ENCODE data around the gene ZBTB7C.

Gene ZBTB7C

DNA sequence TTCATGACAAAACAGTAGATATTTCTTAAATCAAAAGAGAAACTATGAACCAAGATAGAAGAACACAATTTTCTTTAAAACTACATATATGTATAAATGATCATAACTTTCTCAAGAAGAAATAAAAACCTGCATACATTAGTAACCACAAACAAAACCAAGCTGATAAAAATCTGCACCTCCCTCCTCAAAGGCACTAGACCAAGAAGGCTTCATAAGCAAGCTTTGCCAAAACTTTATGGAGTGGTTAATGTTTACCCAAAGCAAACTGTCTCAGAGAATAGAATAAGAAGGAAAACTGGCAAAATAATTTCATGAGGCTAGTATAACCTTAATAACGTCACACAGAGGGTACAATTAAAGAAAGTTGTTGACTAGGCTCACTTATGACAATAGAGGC lies 138.3 kb downstream of the ZBTB7C start:
- Histone ChIP-seq H3K36me3 (no peaks in the 10 kb centered on the region), H3K9me3 (no peaks in the 10 kb centered on the region), H3K27me3 (no peaks in the 10 kb centered on the region), H3K4me3 (no peak overlapping the region), H3K4me1 (no peaks in the 10 kb centered on the region), H4K20me1 (no peaks in the 10 kb centered on the region), H3K4me2 (no peak overlapping the region), H3K9ac (no peak overlapping the region), H3K27ac (no peak overlapping the region)
- no peak for TF ChIP-seq Cebpa-rat (IDR thresholded peaks at IDR 0.05)

DNA sequence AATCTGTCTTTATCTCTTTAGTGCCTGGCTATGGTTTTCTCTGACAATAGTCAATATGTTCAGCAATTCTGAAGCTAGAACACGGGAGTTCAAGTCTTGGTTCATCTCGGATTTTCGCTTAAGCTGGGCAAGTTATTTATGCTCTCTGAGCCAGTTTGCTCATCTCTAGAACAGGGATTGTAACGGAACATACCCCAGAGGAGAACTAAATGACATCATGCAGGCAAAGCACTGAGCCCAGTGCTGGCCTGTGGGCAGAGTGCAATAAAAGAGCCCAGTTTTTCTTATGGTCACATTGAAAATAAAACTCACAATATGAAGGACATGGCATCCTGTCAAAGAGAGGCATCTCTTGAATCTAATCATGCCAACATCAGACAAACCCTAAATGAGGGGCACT lies 143.9 kb downstream of the ZBTB7C start:
- no peaks in the 10 kb centered on the region for H3K9me3 ChIP-seq
- H3K27ac ChIP-seq: no peak overlapping the region
- no peak overlapping the region for H3K4me3 ChIP-seq
- no peak for TF ChIP-seq Cebpa-rat (IDR thresholded peaks at IDR 0.05)
- no peak overlapping the region for H3K4me2 ChIP-seq
- H3K9ac ChIP-seq: no peak overlapping the region
- no peaks in the 10 kb centered on the region for H4K20me1 ChIP-seq
- H3K4me1 ChIP-seq: no peaks in the 10 kb centered on the region
- H3K27me3 ChIP-seq: no peaks in the 10 kb centered on the region
- no peaks in the 10 kb centered on the region for H3K36me3 ChIP-seq

DNA sequence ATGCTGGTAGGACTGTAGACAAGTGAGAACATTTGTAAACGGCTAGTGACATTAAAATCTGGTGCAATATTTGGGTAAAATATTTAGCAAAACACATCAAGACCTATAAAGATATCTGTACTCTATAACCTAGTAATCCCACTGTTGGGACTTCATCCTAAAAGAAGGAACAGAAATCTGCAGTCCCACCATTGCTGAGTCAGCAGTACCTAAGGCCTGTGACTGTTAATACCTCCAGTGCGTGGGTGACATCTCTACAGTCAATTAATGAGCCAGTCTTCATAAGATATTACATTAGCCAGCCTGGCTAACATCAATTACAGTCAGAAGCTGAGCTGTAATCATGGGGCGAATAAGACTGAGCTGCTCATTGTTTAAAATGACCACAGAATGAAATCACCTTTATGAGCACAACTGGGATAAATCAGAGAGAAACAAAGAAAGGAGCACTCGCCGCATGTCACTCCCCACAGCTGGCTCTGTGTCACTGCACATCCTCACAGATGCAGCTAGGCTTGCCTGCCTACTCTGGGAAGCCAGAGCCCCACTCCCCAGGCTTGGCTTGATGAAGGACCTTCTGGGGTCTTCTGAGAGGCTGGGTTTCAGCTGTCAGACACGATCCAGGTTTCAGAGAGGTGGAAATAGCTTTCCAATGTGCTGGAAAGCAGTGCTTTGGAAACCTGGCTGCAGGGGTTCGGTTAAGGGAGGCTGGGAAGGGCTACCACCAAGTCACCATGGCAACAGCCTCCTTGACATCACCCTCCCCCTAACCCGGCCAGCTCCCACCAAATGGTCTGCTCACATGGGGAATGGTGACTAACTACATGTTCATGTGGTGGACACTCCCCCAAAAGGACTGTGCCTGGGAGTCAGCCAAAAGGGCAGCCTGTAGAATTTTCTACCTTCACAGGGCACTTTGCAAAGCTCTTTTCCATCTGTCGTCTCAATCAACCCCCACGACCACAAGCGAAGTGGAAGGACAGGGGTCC lies 145.0 kb downstream of the ZBTB7C start:
- H3K4me1 ChIP-seq: no peaks in the 10 kb centered on the region
- H3K27ac ChIP-seq: no peak overlapping the region
- H3K9me3 ChIP-seq: no peaks in the 10 kb centered on the region
- H3K36me3 ChIP-seq: no peaks in the 10 kb centered on the region
- no peaks in the 10 kb centered on the region for H3K27me3 ChIP-seq
- H3K9ac ChIP-seq: no peak overlapping the region
- no peaks in the 10 kb centered on the region for H4K20me1 ChIP-seq
- H3K4me2 ChIP-seq: no peak overlapping the region
- no peak overlapping the region for H3K4me3 ChIP-seq
- no peak for TF ChIP-seq Cebpa-rat (IDR thresholded peaks at IDR 0.05)

DNA sequence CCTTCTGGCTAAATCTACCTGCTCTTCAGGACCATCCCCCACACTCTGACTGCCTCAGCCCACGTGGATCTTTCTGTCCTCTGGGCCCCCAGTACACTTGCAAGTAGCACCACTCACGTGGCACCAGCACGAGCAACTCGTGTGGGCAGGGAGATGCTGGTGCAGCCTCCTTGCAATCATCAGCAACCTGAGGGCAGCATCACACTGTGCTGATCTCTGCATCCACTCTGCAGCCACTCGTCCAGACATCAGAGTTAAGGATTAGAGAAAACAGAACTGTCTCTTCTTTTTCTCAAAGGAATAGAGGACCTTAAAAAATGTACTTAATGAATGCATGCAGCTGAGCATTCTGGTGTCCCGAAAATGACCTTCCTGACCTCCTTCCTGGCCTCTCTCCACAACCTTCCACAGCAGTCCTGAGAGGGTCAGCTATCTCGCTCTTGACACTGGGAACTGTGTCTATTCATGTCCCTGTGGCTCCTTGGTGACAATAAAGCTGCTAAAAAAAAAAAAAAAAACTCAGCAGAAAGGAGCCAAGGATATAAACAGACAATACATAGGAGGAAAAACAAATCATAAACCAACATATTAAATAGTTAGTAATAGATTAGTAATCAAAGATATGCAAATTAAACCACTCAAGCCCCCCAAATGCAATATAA lies 145.9 kb downstream of the ZBTB7C start:
- TF ChIP-seq Cebpa-rat (IDR thresholded peaks at IDR 0.05): no peak
- H3K36me3 ChIP-seq: no peaks in the 10 kb centered on the region
- H3K4me1 ChIP-seq: no peaks in the 10 kb centered on the region
- no peak overlapping the region for H3K4me2 ChIP-seq
- H3K27me3 ChIP-seq: no peaks in the 10 kb centered on the region
- no peak overlapping the region for H3K27ac ChIP-seq
- no peaks in the 10 kb centered on the region for H4K20me1 ChIP-seq
- H3K4me3 ChIP-seq: no peak overlapping the region
- no peaks in the 10 kb centered on the region for H3K9me3 ChIP-seq
- H3K9ac ChIP-seq: no peak overlapping the region

DNA sequence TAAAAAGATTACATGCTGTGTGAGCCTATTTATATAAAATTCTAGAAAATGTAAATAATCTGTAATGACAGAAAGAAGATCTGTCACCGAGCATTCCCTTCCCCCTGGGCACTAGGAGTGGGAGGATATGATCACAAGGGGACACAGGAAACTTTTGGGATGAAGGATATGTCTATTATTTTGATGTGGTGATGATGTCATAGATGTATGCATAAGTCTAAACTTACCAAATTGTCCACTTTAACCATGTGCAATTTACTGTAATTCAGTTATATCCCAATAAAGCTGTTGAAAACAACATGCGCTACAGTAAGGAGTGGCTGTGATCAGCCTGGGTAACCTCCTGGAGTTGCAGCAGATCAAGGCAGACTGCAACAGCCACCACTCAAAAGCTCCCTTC lies 148.9 kb downstream of the ZBTB7C start:
- H3K4me1 ChIP-seq: no peaks in the 10 kb centered on the region
- H4K20me1 ChIP-seq: no peaks in the 10 kb centered on the region
- no peaks in the 10 kb centered on the region for H3K27me3 ChIP-seq
- H3K9me3 ChIP-seq: no peaks in the 10 kb centered on the region
- H3K4me3 ChIP-seq: no peak overlapping the region
- no peaks in the 10 kb centered on the region for H3K36me3 ChIP-seq
- H3K27ac ChIP-seq: no peak overlapping the region
- no peak overlapping the region for H3K9ac ChIP-seq
- H3K4me2 ChIP-seq: no peak overlapping the region
- no peak for TF ChIP-seq Cebpa-rat (IDR thresholded peaks at IDR 0.05)

DNA sequence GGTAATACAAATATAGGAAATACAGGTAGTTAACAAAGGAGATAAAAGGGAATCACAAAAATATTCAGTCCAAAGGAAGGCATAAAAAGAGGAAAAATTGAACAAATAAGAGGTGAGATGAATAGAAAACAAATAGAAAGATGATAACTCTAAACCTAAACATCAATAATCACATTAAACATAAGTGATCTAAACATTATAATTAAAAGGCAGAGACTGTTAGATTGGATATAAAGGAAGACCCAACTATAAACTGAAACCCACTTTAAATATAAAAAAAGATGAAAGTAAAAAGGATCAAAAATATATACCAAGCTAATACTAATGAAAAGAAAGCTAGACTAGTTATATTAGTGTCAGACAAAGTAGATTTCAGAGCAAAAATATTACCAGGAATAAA lies 152.3 kb downstream of the ZBTB7C start:
- Histone ChIP-seq H3K4me3 (no peak overlapping the region), H3K9ac (no peak overlapping the region), H3K36me3 (no peaks in the 10 kb centered on the region), H4K20me1 (no peaks in the 10 kb centered on the region), H3K9me3 (peaks cover 12% of the 10 kb centered on the region; the same call in 1 of the 2 replicates), H3K27ac (no peak overlapping the region), H3K4me1 (no peaks in the 10 kb centered on the region), H3K4me2 (no peak overlapping the region), H3K27me3 (no peaks in the 10 kb centered on the region)
- TF ChIP-seq Cebpa-rat (IDR thresholded peaks at IDR 0.05): no peak

DNA sequence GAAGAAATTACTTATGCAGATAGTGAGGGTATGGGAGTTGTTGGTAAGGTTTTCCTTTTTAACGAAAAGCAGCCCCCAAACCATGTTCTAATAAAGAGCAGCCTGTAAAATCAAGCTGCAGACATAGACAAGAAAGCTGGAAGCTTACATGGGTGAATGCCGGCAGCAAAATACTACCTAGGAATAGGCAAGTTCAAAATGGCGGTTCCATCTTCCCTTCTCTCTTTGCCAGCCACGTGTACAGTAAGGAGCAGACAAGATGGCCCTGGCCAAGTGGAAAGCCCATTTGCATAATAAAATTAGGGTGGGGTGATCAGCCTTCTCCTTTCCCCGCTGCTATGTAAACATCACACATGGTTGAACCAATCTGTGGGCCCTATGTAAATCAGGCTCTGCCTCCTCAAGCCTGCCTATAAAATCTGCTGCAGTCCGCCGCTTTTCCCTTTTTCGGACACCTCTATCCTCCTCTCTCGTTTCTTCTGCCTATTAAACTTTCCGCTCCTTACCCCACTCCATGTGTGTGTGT lies 155.0 kb downstream of the ZBTB7C start:
- Histone ChIP-seq H3K27me3 (no peaks in the 10 kb centered on the region), H3K4me2 (no peak overlapping the region), H3K4me3 (no peak overlapping the region), H3K27ac (no peak overlapping the region), H3K4me1 (no peaks in the 10 kb centered on the region), H4K20me1 (no peaks in the 10 kb centered on the region), H3K9me3 (peaks cover 12% of the 10 kb centered on the region; the same call in 1 of the 2 replicates), H3K36me3 (no peaks in the 10 kb centered on the region), H3K9ac (no peak overlapping the region)
- TF ChIP-seq Cebpa-rat (IDR thresholded peaks at IDR 0.05): no peak

DNA sequence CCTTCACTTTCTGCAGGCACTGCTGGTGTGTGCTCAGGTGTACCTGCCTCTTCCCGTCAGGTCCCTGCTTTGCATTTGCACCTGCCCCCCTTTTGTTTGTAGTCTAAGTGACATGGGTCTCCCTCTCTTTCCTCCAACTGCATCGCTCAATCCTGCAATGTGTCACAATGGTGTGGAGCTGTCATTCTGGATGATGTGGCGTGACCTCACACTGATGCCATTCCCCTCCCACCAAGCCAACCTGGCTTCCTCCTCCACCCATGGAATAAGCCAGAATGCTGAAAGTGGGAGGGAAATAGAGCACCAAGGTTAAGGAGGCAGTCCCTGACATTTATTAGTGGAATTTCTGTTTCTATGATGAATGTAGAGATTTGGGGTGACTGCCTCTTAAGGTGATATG lies 156.7 kb downstream of the ZBTB7C start:
- H3K9me3 ChIP-seq: peaks cover 12% of the 10 kb centered on the region; the same call in 1 of the 2 replicates
- no peaks in the 10 kb centered on the region for H4K20me1 ChIP-seq
- H3K36me3 ChIP-seq: no peaks in the 10 kb centered on the region
- H3K4me3 ChIP-seq: no peak overlapping the region
- H3K27me3 ChIP-seq: no peaks in the 10 kb centered on the region
- no peak overlapping the region for H3K27ac ChIP-seq
- H3K4me1 ChIP-seq: no peaks in the 10 kb centered on the region
- H3K9ac ChIP-seq: no peak overlapping the region
- H3K4me2 ChIP-seq: no peak overlapping the region
- TF ChIP-seq Cebpa-rat (IDR thresholded peaks at IDR 0.05): no peak

DNA sequence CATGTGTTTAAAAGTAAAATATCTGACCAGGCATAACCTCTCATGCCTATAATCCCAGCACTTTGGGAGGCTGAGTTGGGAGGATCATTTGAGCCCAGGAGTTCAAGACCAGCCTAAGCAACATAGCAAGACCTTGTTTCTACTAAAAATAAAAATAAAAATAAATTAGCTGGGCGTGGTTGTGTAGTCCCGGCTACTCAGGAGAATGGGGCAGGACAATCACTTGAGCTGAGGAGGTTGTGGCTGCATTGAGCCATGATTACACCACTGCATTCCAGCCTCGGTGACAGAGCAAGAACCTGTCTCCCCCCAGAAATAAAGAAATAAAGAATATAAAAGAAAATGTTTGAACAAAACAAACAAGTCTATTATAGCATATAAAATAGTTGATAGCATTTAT lies 158.3 kb downstream of the ZBTB7C start:
- Histone ChIP-seq H3K4me1 (no peaks in the 10 kb centered on the region), H3K9me3 (peaks cover 12% of the 10 kb centered on the region; the same call in 1 of the 2 replicates), H3K27me3 (no peaks in the 10 kb centered on the region), H3K4me2 (no peak overlapping the region), H3K9ac (no peak overlapping the region), H3K4me3 (no peak overlapping the region), H3K36me3 (no peaks in the 10 kb centered on the region), H4K20me1 (no peaks in the 10 kb centered on the region), H3K27ac (no peak overlapping the region)
- no peak for TF ChIP-seq Cebpa-rat (IDR thresholded peaks at IDR 0.05)

DNA sequence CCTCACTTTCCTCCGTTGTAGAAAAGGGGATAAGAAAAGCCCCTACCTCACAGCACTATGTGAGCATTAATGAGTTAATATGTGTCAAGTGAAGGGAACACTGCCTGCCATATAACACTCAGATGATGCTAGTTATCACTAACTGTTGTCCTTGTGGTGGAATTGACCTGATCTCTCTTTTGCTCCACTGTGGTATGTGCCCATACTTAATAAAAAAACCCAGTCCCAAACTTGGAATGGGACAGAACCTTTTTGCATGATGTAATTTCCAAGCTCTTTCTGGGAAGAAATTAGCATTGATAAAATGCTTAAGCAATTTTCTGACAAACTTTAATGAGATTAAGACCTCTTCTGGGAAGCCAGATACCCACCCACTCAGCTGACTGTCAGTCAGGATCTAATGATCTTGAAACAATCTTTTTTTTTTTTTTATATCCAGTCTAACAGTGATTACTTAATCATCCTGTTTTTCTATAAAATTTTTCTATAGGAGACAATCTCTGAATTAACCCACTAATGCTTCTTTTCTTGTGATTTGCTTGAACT lies 158.7 kb downstream of the ZBTB7C start:
- H3K27ac ChIP-seq: no peak overlapping the region
- no peak overlapping the region for H3K9ac ChIP-seq
- H3K27me3 ChIP-seq: no peaks in the 10 kb centered on the region
- no peak overlapping the region for H3K4me3 ChIP-seq
- TF ChIP-seq Cebpa-rat (IDR thresholded peaks at IDR 0.05): no peak
- peaks cover 12% of the 10 kb centered on the region; the same call in 1 of the 2 replicates for H3K9me3 ChIP-seq
- no peaks in the 10 kb centered on the region for H3K4me1 ChIP-seq
- no peaks in the 10 kb centered on the region for H3K36me3 ChIP-seq
- H4K20me1 ChIP-seq: no peaks in the 10 kb centered on the region
- H3K4me2 ChIP-seq: no peak overlapping the region
